HepG2 (cell line): Measurements from ENCODE around the gene INO80B. TPM values are rescaled to one million over a fixed set of nuclear protein-coding genes. Genes with fewer than 3 reads are reported as not detected.

Experiments
- HNF4A ChIP-seq: sonication (generic); formaldehyde crosslinking; IDR thresholded peaks from 2 replicates; pipeline ENCODE4 v1.4.0; 2020; ENCODE audit warnings: missing genetic modification reagents
- HOXA7 ChIP-seq: sonication (generic); formaldehyde crosslinking; IDR thresholded peaks from 2 replicates; pipeline ENCODE4 v1.8.1; 2022; ENCODE audit warnings: mild to moderate bottlenecking, missing genetic modification reagents, moderate library complexity
- NFAT5 ChIP-seq: sonication (generic); formaldehyde crosslinking; IDR thresholded peaks from 2 replicates; pipeline ENCODE4 v1.4.0; 2020; ENCODE audit warnings: missing genetic modification reagents
- PHF5A ChIP-seq: IDR thresholded peaks from one replicate; pipeline ENCODE4 v1.6.1; 2018; ENCODE audit warnings: low read depth, missing genetic modification reagents; ENCODE audit not compliant: unreplicated experiment
- PTBP1 ChIP-seq: fragments of 200-400 bp; formaldehyde crosslinking; IDR thresholded peaks from 2 replicates; pipeline ENCODE4 v1.6.1; 2018; ENCODE audit warnings: low read length, low read depth; ENCODE audit not compliant: poor library complexity, severe bottlenecking
- REL ChIP-seq: sonication (generic); formaldehyde crosslinking; conservative IDR thresholded peaks from 2 replicates; pipeline ENCODE4 v1.8.0; 2022; ENCODE audit warnings: mild to moderate bottlenecking, missing genetic modification reagents, moderate library complexity
- SIX1 ChIP-seq: sonication (generic); formaldehyde crosslinking; IDR thresholded peaks from 2 replicates; pipeline ENCODE4 v1.4.0; 2020; ENCODE audit warnings: missing genetic modification reagents, borderline replicate concordance
- SRY ChIP-seq: sonication (generic); formaldehyde crosslinking; IDR thresholded peaks from 2 replicates; pipeline ENCODE4 v1.8.0; 2022; ENCODE audit warnings: mild to moderate bottlenecking, missing genetic modification reagents
- THAP11 ChIP-seq: IDR thresholded peaks from 2 replicates; pipeline ENCODE4 v1.6.1; 2016; ENCODE audit warnings: missing biosample characterization, missing genetic modification reagents
- ZBTB2 ChIP-seq: sonication (generic); formaldehyde crosslinking; IDR thresholded peaks from 2 replicates; pipeline ENCODE4 v1.8.0; 2022; ENCODE audit warnings: low read depth, missing genetic modification reagents
- ZNF281 ChIP-seq: sonication (generic); formaldehyde crosslinking; IDR thresholded peaks from 2 replicates; pipeline ENCODE4 v1.4.0; 2020; ENCODE audit warnings: missing genetic modification reagents, borderline replicate concordance
- ZNF468 ChIP-seq: sonication (generic); formaldehyde crosslinking; IDR thresholded peaks from 2 replicates; pipeline ENCODE4 v1.8.0; 2022; ENCODE audit warnings: mild to moderate bottlenecking, moderate library complexity, missing genetic modification reagents
- ZNF724P ChIP-seq: sonication (generic); formaldehyde crosslinking; IDR thresholded peaks from 2 replicates; pipeline ENCODE4 v1.8.0; 2022; ENCODE audit warnings: missing genetic modification reagents, borderline replicate concordance
- polyA plus RNA-seq, 8 experiments: library from polyadenylated mRNA; depleted of rRNA in 3 of 8; stranded (reverse) in 7 of 8; unstranded in 1 of 8; fragments of >200 nt; fragmentation: Illumina TruSeq in 4 of 8; extraction: Trizol in 4 of 8; gene quantifications; 2 replicates each; pipeline versions ENCODE4 v1.2.1 to v1.2.3, GENCODE V29; 2011 to 2016; ENCODE audit warnings: low read depth in 4 of 8, missing spikeins in 1 of 8, mixed read lengths in 1 of 8; ENCODE audit not compliant: insufficient read depth in 1 of 8
- total RNA-seq, 5 experiments: library from RNA; depleted of rRNA; stranded (reverse); fragments of >200 nt; fragmentation: Illumina TruSeq; extraction: Trizol; gene quantifications; 2 replicates each; pipeline ENCODE4 v1.2.3, GENCODE V29; 2016; ENCODE audit warnings: low read depth in 1 of 5
- TF ChIP-seq, protein P1 (sequence below): sonication (generic); formaldehyde crosslinking; IDR thresholded peaks from 2 replicates; pipeline ENCODE4 v1.9.0; 2022; ENCODE audit warnings: missing genetic modification reagents, mild to moderate bottlenecking, borderline replicate concordance
- TF ChIP-seq, protein P2 (sequence below): sonication (generic); formaldehyde crosslinking; IDR thresholded peaks from 2 replicates; pipeline ENCODE4 v1.4.0; 2020; ENCODE audit warnings: missing genetic modification reagents

Gene INO80B
- total and polyA plus RNA-seq, 2 of the 13 experiments (the other 11 are each of a cell fraction or from before 2014, with no cell fraction given), result 6.2 to 14.5 TPM

DNA sequence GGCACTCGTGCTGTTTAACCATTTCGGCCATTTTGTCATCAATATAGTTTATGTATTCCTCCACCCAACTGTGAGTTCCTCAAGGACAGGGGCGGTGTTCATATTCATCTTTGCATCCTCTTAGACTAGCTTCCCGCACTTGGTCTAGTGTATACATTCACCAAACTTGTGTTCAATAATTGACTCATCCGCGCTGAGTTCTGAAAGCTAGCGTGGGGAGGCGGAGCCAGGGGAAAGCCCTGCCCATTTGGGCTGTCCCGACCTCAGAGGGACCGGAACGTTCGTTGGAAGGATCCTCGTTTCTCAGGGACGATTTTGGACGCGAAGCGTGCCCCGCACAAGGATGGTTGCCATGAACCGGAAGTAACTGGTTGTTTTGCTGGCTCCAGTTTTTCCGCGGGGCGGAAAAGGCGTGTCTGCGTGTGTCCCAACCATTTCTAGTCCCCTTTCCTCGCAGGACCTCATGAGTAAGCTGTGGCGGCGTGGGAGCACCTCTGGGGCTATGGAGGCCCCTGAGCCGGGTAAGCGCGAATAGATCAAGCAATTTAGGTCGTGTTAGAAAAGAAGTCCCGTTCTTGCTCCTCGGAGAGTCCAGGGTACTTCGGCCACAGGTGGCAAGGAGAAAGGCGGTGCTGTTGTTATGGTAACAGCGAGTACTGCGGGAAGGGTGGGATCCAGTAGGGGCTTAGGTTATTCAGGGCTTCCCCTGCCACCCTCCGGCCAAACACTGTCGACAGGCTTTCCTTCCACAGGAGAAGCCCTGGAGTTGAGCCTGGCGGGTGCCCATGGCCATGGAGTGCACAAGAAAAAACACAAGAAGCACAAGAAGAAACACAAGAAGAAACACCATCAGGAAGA, at the start of gene INO80B (continued):
- TF ChIP-seq PHF5A (CRISPR knock-in tag), result peak; percentile 94
- no peak for TF ChIP-seq ZNF468 (CRISPR knock-in tag)
- TF ChIP-seq, protein P1, sequence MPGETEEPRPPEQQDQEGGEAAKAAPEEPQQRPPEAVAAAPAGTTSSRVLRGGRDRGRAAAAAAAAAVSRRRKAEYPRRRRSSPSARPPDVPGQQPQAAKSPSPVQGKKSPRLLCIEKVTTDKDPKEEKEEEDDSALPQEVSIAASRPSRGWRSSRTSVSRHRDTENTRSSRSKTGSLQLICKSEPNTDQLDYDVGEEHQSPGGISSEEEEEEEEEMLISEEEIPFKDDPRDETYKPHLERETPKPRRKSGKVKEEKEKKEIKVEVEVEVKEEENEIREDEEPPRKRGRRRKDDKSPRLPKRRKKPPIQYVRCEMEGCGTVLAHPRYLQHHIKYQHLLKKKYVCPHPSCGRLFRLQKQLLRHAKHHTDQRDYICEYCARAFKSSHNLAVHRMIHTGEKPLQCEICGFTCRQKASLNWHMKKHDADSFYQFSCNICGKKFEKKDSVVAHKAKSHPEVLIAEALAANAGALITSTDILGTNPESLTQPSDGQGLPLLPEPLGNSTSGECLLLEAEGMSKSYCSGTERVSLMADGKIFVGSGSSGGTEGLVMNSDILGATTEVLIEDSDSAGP (CRISPR knock-in tag), result peak; percentile 97
- peak; percentile 76; the same call in 1 of the 2 replicates for TF ChIP-seq SIX1 (CRISPR knock-in tag)
- TF ChIP-seq ZBTB2 (CRISPR knock-in tag), result 0 out of 2 replicates have a peak, but pooled peaks have one; percentile 54
- peak; percentile 25; the same call in 1 of the 2 replicates for TF ChIP-seq ZNF281 (CRISPR knock-in tag)
- peak; percentile 92 for TF ChIP-seq ZNF724P (CRISPR knock-in tag)
- no peak for TF ChIP-seq REL (CRISPR knock-in tag)
- peak; percentile 74 for TF ChIP-seq SRY (CRISPR knock-in tag)
- TF ChIP-seq, protein P2, sequence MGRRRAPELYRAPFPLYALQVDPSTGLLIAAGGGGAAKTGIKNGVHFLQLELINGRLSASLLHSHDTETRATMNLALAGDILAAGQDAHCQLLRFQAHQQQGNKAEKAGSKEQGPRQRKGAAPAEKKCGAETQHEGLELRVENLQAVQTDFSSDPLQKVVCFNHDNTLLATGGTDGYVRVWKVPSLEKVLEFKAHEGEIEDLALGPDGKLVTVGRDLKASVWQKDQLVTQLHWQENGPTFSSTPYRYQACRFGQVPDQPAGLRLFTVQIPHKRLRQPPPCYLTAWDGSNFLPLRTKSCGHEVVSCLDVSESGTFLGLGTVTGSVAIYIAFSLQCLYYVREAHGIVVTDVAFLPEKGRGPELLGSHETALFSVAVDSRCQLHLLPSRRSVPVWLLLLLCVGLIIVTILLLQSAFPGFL, result no peak
- peak; percentile 48 for TF ChIP-seq HNF4A (CRISPR knock-in tag)
- TF ChIP-seq NFAT5 (CRISPR knock-in tag), result no peak
- TF ChIP-seq HOXA7, result no peak
- TF ChIP-seq PTBP1, result peak; percentile 86
- peak; percentile 98 for TF ChIP-seq THAP11 (CRISPR knock-in tag)
